VCaP (cell line): ENCODE data around the gene COP1.

Experiments used
- H3K27ac ChIP-seq: fragments of 450-650 bp; 2 replicates; pipeline ENCODE4 v1.5.1; 2017
- TF ChIP-seq, protein P1 (sequence below): fragments of 450-650 bp; conservative IDR thresholded peaks from 2 replicates; pipeline ENCODE4 v1.5.1; 2017; ENCODE audit warnings: mild to moderate bottlenecking, moderate library complexity

COP1 gene

GRCh38 chr1:176208034-176208433 lies 948 bp upstream of the COP1 start:
- H3K27ac ChIP-seq = peak overlapping the region; percentile 92
- TF ChIP-seq, protein P1, sequence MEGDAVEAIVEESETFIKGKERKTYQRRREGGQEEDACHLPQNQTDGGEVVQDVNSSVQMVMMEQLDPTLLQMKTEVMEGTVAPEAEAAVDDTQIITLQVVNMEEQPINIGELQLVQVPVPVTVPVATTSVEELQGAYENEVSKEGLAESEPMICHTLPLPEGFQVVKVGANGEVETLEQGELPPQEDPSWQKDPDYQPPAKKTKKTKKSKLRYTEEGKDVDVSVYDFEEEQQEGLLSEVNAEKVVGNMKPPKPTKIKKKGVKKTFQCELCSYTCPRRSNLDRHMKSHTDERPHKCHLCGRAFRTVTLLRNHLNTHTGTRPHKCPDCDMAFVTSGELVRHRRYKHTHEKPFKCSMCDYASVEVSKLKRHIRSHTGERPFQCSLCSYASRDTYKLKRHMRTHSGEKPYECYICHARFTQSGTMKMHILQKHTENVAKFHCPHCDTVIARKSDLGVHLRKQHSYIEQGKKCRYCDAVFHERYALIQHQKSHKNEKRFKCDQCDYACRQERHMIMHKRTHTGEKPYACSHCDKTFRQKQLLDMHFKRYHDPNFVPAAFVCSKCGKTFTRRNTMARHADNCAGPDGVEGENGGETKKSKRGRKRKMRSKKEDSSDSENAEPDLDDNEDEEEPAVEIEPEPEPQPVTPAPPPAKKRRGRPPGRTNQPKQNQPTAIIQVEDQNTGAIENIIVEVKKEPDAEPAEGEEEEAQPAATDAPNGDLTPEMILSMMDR = no peak

GRCh38 chr1:176206006-176206960 lies 803 bp downstream of the COP1 start:
- H3K27ac ChIP-seq = peak overlapping the region; percentile 92
- TF ChIP-seq, protein P1 = no peak

DNA sequence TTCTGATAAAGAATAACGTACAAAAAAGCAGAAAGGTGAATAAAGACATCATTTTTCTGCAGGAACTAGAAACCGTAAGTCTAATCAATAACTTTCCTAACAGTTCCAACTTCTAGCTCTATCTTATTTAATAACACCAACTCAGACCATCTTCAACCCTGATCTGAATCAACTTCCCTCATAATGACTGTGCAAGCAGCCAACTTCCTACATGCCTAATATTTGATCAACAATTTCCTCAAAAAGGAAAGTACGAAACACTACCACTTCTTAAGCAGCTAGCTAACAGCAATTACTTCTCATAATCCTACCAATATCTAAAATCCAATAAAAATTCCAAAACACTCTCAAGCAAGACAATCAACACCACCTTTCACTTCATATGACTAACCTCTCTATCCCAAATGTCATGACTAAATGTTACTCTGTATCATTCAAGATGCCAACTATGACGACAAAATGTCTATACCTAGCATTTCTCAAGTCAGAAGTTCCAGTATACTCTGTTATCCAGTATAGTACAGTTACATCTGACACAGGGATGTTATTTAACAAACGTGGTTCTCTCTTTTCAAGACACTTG lies 1.7 kb downstream of the COP1 start:
- TF ChIP-seq, protein P1 = no peak

GRCh38 chr1:176204655-176205054 lies 2.4 kb downstream of the COP1 start:
- peak overlapping the region; percentile 92 for H3K27ac ChIP-seq

More for the DNA sequence above, 1.7 kb downstream of the COP1 start:
- H3K27ac ChIP-seq = peak overlapping the region; percentile 92

GRCh38 chr1:176203735-176204134 lies 3.4 kb downstream of the COP1 start:
- TF ChIP-seq, protein P1 = no peak
- H3K27ac ChIP-seq = no peak overlapping the region

DNA sequence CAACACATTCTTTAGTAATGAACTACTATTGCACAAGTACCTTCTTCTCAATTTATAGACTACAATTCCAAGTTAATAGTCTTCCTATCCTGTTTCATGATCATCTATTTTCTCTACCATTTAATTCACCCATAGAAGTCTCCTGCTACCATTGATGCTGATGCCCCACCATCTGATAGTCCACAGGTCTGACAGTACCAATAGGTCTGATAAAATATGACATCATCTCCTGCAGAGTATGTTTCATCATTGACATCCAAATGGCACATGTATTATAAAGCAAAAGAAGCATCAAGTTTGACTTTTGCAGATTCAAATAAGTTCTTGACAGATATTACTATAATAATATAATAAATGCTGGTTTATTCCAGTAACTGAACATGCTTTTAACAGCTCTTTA lies 5.5 kb downstream of the COP1 start:
- H3K27ac ChIP-seq = no peak overlapping the region
- TF ChIP-seq, protein P1 = no peak

GRCh38 chr1:176199707-176200106 lies 7.4 kb downstream of the COP1 start:
- TF ChIP-seq, protein P1 = no peak
- H3K27ac ChIP-seq = no peak overlapping the region

DNA sequence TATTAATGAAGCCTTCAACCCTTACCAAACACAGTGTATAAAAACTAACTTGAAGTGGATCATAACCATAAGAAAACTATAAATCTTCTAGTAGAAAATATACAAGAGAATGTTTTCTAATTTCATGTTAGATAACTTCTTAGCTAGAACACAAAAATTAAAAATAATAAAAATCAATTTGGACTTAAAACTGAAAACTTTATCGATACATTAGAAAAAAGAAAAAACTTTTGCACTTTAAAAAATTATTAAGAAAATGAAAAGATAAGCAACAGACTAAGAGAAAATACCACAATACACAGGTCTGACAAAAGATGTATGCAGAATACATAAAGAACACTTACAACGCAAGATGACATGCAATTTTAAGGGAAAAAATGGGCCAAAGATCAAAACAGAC lies 8.7 kb downstream of the COP1 start:
- TF ChIP-seq, protein P1 = no peak
- no peak overlapping the region for H3K27ac ChIP-seq
